Stomach (tissue), 9 donors: ENCODE measurements around the gene CXCL11. TPM values are rescaled to one million over a fixed set of nuclear protein-coding genes. Genes with fewer than 3 reads are reported as not detected.

Experiments
- DNase-seq, 2 donors: peaks; one replicate each; pipeline versions ENCODE4 v3.0.0 to v3.0.0-alpha.2; 2013 to 2019
- H3K27ac ChIP-seq, 5 donors: fragments of 200-600 bp in 4 of 5; sonication (generic) in 4 of 5; one replicate each; pipeline ENCODE4 v1.5.1; 2013 to 2019; ENCODE audit warnings: mild to moderate bottlenecking in 1 of 5, moderate library complexity in 1 of 5
- H3K27me3 ChIP-seq, 3 donors: fragments of 200-600 bp; sonication (generic); one replicate each; pipeline ENCODE4 v1.5.1; 2017 to 2019; ENCODE audit warnings: mixed run types in 1 of 3
- H3K36me3 ChIP-seq, 4 donors: fragments of 200-600 bp; sonication (generic); 1 replicate in 3 of 4; 2 replicates in 1 of 4; pipeline ENCODE4 v1.5.1; 2016 to 2019
- H3K4me1 ChIP-seq, 4 donors: fragments of 200-600 bp; sonication (generic); one replicate each; pipeline ENCODE4 v1.5.1; 2016 to 2019
- H3K4me3 ChIP-seq, 4 donors: fragments of 200-600 bp; sonication (generic) in 3 of 4; one replicate each; pipeline ENCODE4 v1.5.1; 2016 to 2019; ENCODE audit warnings: mild to moderate bottlenecking in 1 of 4
- H3K9me3 ChIP-seq, 4 donors: fragments of 200-600 bp; sonication (generic); one replicate each; pipeline ENCODE4 v1.5.1; 2016 to 2019
- EP300 ChIP-seq: sonication (generic); formaldehyde crosslinking; IDR thresholded peaks from one replicate; pipeline ENCODE4 v1.6.1; 2017; ENCODE audit warnings: antibody characterized with exemption
- POLR2A ChIP-seq, 4 donors: fragments of 450-650 bp; IDR thresholded peaks; one replicate each; pipeline ENCODE4 v1.6.1; 2016; ENCODE audit warnings: antibody characterized with exemption in 4 of 4, control low read depth in 2 of 4, mild to moderate bottlenecking in 1 of 4, moderate library complexity in 1 of 4
- POLR2AphosphoS5 ChIP-seq, 3 donors: sonication (generic); formaldehyde crosslinking; IDR thresholded peaks; one replicate each; pipeline ENCODE4 v1.6.1; 2016; ENCODE audit warnings: antibody characterized with exemption in 3 of 3
- WGBS, 5 donors: extraction: QIAGEN DNeasy Blood & Tissue Kit in 3 of 5; methylation state at CpG; one replicate each; pipeline versions ENCODE4 v1.1.5 to v1.1.7; 2013 to 2018; 5-methylcytosine and 5-hydroxymethylcytosine counted together
- intact Hi-C: fragments of 100-400 bp; cut with DNase I; formaldehyde crosslinking; loops from one replicate; pipeline ENCODE4 v1.15.1; 2023; ENCODE audit warnings: low total_unique reads
- polyA plus RNA-seq, 3 donors: library from polyadenylated mRNA; stranded (reverse); fragments of 200-250 nt; gene quantifications; one replicate each; pipeline ENCODE4 v1.2.3, GENCODE V29; 2013
- total RNA-seq, 5 donors: library from RNA; depleted of rRNA; stranded (reverse); fragments of >200 nt; gene quantifications; one replicate each; pipeline versions ENCODE4 v1.1.0 to v1.2.3, GENCODE V29; 2014 to 2016
- TF ChIP-seq, protein P1 (sequence below), 7 experiments: fragments of 450-650 bp in 4 of 7; fragments of 200-600 bp in 3 of 7; sonication (generic) in 3 of 7; IDR thresholded peaks; one replicate each; pipeline ENCODE4 v1.5.1; 2016 to 2019; ENCODE audit warnings: antibody characterized with exemption in 7 of 7, control low read depth in 2 of 7, mild to moderate bottlenecking in 1 of 7
- donor health status: healthy with polysubstance abuse.
- donor health status: Bipolar disorder and iron deficiency.
- donor health status: healthy.

The CXCL11 gene
- total and polyA plus RNA-seq, 8 donors: 0.19 to 3.4 (median 0.86) TPM; not detected in 4

DNA sequence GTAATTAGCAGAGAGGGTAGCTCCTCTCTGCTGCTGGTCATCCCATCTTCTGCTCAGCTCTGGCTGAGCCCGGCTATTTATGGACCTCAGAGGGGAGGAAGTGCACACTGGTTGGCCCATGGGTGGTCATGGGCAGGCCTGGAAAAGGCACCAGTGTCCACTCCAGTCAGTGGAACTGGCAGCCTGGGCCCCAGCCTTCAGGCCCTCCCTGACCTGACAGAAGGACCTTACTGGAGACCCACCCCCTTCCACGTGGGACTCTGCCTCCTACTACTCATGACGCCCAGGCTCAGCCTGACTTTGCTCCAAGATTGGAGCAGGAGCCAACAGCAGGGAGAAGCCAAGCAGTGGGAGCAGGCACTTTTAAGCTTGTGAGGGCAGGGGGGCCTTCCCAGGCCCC, 30.7 kb upstream of the CXCL11 start:
- DNase-seq: no peak
- no peaks in the 10 kb centered on the region for H3K36me3 ChIP-seq
- no peaks in the 10 kb centered on the region for H3K9me3 ChIP-seq
- TF ChIP-seq EP300: no peak
- no peak for TF ChIP-seq POLR2AphosphoS5 (IDR thresholded peaks at IDR 0.05)
- TF ChIP-seq, protein P1, sequence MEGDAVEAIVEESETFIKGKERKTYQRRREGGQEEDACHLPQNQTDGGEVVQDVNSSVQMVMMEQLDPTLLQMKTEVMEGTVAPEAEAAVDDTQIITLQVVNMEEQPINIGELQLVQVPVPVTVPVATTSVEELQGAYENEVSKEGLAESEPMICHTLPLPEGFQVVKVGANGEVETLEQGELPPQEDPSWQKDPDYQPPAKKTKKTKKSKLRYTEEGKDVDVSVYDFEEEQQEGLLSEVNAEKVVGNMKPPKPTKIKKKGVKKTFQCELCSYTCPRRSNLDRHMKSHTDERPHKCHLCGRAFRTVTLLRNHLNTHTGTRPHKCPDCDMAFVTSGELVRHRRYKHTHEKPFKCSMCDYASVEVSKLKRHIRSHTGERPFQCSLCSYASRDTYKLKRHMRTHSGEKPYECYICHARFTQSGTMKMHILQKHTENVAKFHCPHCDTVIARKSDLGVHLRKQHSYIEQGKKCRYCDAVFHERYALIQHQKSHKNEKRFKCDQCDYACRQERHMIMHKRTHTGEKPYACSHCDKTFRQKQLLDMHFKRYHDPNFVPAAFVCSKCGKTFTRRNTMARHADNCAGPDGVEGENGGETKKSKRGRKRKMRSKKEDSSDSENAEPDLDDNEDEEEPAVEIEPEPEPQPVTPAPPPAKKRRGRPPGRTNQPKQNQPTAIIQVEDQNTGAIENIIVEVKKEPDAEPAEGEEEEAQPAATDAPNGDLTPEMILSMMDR (IDR thresholded peaks at IDR 0.05): no peak
- no peak for TF ChIP-seq POLR2A (IDR thresholded peaks at IDR 0.05)
- no peak overlapping the region for H3K4me3 ChIP-seq
- H3K4me1 ChIP-seq: no peaks in the 10 kb centered on the region
- intact Hi-C loops: loop anchor here (5.0 kb wide), 1 partner anchor 74 kb away; the partner anchor contains the start of gene SDAD1
- no peaks in the 10 kb centered on the region for H3K27me3 ChIP-seq
- WGBS, 5 donors: 67 to 79% (median 72%) methylated on average over 3 of the region's 3 CpGs
- no peak overlapping the region for H3K27ac ChIP-seq

DNA sequence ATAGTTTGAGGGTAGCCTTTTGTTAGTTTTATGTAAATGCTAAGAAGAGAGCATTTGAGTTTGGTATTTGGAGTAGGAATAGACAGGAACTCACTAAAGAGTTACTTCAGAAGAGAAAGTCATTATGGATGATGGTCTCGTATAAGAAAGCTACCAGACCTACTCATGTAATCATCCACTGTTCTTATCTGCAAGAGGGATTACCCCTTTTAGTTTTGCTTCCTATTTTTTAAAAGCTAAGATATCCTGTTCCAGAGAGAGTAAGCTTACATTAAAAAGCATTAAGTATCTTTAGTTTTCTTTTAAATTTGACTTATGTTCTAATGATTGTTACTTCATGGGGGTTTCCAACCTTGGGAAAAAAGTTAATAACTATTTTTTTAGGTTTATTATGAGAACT, 26.1 kb upstream of the CXCL11 start:
- H3K9me3 ChIP-seq: no peaks in the 10 kb centered on the region
- WGBS, 5 donors: 42 to 66% (median 58%) methylated on average over 1 of the region's 1 CpG
- intact Hi-C loops: no loop called here
- H3K36me3 ChIP-seq: no peaks in the 10 kb centered on the region
- no peak overlapping the region for H3K27ac ChIP-seq
- TF ChIP-seq EP300: no peak
- no peak for TF ChIP-seq POLR2A (IDR thresholded peaks at IDR 0.05)
- no peak for TF ChIP-seq POLR2AphosphoS5 (IDR thresholded peaks at IDR 0.05)
- TF ChIP-seq, protein P1 (IDR thresholded peaks at IDR 0.05): no peak
- no peaks in the 10 kb centered on the region for H3K27me3 ChIP-seq
- DNase-seq: no peak
- no peak overlapping the region for H3K4me3 ChIP-seq
- peaks cover 0 to 16% (median 0%) of the 10 kb centered on the region in 4 donors for H3K4me1 ChIP-seq

DNA sequence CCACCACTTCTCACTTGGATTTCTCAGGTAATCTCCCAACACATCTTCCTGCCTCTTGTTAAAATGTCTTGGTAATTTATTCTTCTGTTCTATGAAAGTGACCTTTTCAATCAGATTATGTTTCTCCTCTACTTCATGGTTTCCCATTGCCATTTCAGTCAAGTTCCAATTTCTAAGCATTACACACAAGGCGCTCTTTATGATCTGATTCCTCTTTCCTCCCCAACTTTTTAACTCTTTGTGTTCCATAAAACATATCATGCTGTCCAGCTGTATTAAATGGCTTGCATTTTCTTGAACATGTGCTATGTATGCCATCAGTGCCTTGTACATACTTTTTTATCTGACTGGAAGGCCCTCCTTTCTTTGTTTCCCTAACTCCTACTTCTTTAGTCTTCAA, 25.6 kb upstream of the CXCL11 start:
- Histone ChIP-seq H3K4me3 (no peak overlapping the region), H3K27ac (no peak overlapping the region), H3K4me1 (peaks cover 0 to 16% (median 0%) of the 10 kb centered on the region in 4 donors), H3K36me3 (no peaks in the 10 kb centered on the region), H3K27me3 (no peaks in the 10 kb centered on the region), H3K9me3 (no peaks in the 10 kb centered on the region)
- no peak for TF ChIP-seq POLR2AphosphoS5 (IDR thresholded peaks at IDR 0.05)
- DNase-seq: no peak
- 59 to 85% (median 69%) methylated on average over 1 of the region's 1 CpG for WGBS, 5 donors
- intact Hi-C loops: no loop called here

DNA sequence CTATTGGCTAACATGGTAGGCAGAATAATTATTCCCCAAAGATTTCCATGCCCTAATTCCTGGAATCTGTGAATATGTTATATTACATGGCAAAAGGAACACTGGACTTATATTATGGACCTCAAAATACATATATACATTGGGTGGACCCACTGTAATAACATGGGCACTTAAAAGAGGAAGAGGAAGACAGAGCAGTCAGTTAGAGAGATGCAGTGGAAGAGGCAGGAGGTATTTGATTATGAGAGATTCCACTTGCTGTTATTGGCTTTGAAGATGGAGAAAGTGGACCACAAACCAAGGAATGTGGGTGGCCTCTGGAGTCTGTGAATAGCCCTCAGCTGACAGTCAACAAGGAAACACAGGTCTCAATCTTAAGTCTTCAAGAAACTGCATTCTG, 24.6 kb upstream of the CXCL11 start:
- intact Hi-C loops: no loop called here
- no peaks in the 10 kb centered on the region for H3K36me3 ChIP-seq
- peaks cover 0 to 16% (median 0%) of the 10 kb centered on the region in 4 donors for H3K4me1 ChIP-seq
- no peak for DNase-seq
- no peaks in the 10 kb centered on the region for H3K9me3 ChIP-seq
- H3K27ac ChIP-seq: no peak overlapping the region
- no peak overlapping the region for H3K4me3 ChIP-seq
- H3K27me3 ChIP-seq: no peaks in the 10 kb centered on the region
- TF ChIP-seq POLR2A (IDR thresholded peaks at IDR 0.05) (no peak), EP300 (no peak), POLR2AphosphoS5 (IDR thresholded peaks at IDR 0.05) (no peak)
- TF ChIP-seq, protein P1 (IDR thresholded peaks at IDR 0.05): no peak

DNA sequence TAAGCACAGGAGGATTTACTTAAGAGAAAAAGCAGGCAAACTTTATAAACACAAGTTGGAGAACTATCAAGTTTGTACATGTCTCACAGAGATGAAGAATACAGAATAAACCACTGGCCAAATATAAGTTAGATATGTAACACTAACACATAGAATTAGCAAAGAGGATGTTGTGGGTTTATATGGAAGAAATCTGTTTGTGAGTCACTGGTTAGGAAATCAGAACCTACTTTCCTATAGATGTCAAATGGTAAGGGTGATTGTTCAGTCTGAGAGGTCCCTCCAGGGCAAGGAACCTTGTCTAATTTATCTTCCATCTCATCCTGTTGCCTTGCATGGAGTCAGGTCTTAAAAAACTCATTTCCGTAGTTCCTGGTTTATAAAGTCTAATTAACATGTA, 23.9 kb upstream of the CXCL11 start:
- Histone ChIP-seq H3K36me3 (no peaks in the 10 kb centered on the region), H3K27me3 (no peaks in the 10 kb centered on the region), H3K4me1 (peaks cover 0 to 16% (median 0%) of the 10 kb centered on the region in 4 donors), H3K4me3 (no peak overlapping the region), H3K27ac (no peak overlapping the region), H3K9me3 (no peaks in the 10 kb centered on the region)
- no peak for DNase-seq
- WGBS, 5 donors: 44 to 93% (median 87%) methylated on average over 1 of the region's 1 CpG
- TF ChIP-seq EP300: no peak
- no peak for TF ChIP-seq POLR2A (IDR thresholded peaks at IDR 0.05)
- TF ChIP-seq, protein P1 (IDR thresholded peaks at IDR 0.05): no peak
- no peak for TF ChIP-seq POLR2AphosphoS5 (IDR thresholded peaks at IDR 0.05)
- intact Hi-C loops: no loop called here
